H1 (cell line): ENCODE results near the gene TJP2. TPM values are rescaled to one million over a fixed set of nuclear protein-coding genes. Genes with fewer than 3 reads are reported as not detected.

Experiments used
- CTCF ChIA-PET: fragments of 300-600 bp; sonication (Branson Sonifier 250); formaldehyde crosslinking; loops from one replicate; lab custom pipeline; 2021; ENCODE audit not compliant: partially characterized antibody; lab: Charles Lee
- POLR2A ChIA-PET: fragments of 300-600 bp; sonication (Branson Sonifier 250); formaldehyde crosslinking; loops from one replicate; lab custom pipeline; 2021; ENCODE audit warnings: inconsistent platforms; ENCODE audit not compliant: partially characterized antibody; lab: Charles Lee
- DNase-seq, 2 experiments: peaks; one replicate each; pipeline versions ENCODE4 v3.0.0 to v3.0.0-alpha.2; 2010 to 2022; ENCODE audit warnings: low spot score in 2 of 2, low read depth in 1 of 2, mixed read lengths in 1 of 2
- FAIRE-seq: peaks from 2 replicates; lab custom pipeline; 2011; peaks lifted over from hg19 to GRCh38; lab: Jason Lieb, UNC
- H2AFZ ChIP-seq: 2 replicates; pipeline ENCODE4 v1.8.1; 2012; ENCODE audit warnings: low read length, inconsistent platforms
- H2AK5ac ChIP-seq: 2 replicates; pipeline ENCODE4 v1.6.1; 2013; ENCODE audit warnings: low read depth, low read length
- H2BK120ac ChIP-seq: replicated peaks from 2 replicates; pipeline ENCODE3; 2013; ENCODE audit warnings: low read depth, low read length, inconsistent platforms
- H2BK12ac ChIP-seq: 2 replicates; pipeline ENCODE4 v1.6.1; 2013; ENCODE audit warnings: low read depth, low read length
- H2BK15ac ChIP-seq: 2 replicates; pipeline ENCODE4 v1.6.1; 2013; ENCODE audit warnings: low read length
- H2BK20ac ChIP-seq: 2 replicates; pipeline ENCODE4 v1.6.1; 2013; ENCODE audit warnings: low read length
- H2BK5ac ChIP-seq: 2 replicates; pipeline ENCODE4 v1.6.1; 2013; ENCODE audit warnings: low read depth, low read length
- H3K14ac ChIP-seq: 2 replicates; pipeline ENCODE4 v1.6.1; 2013; ENCODE audit warnings: inconsistent platforms; ENCODE audit not compliant: insufficient read length
- H3K18ac ChIP-seq: 2 replicates; pipeline ENCODE4 v1.6.1; 2013; ENCODE audit warnings: low read length; ENCODE audit errors: extremely low read depth
- H3K23ac ChIP-seq: 2 replicates; pipeline ENCODE4 v1.6.1; 2013; ENCODE audit warnings: inconsistent platforms; ENCODE audit not compliant: insufficient read length
- H3K23me2 ChIP-seq: 2 replicates; pipeline ENCODE4 v1.6.1; 2013; ENCODE audit warnings: low read depth, low read length
- H3K27ac ChIP-seq: 2 replicates; pipeline ENCODE4 v1.6.1; 2011; ENCODE audit warnings: low read depth, low read length, inconsistent platforms
- H3K27me3 ChIP-seq, 4 experiments: replicated peaks in 1 of 4; 1 replicate in 1 of 4; 2 replicates in 3 of 4; pipeline versions ENCODE4 v1.6.1 to v1.8.1; 2011 to 2013; ENCODE audit warnings: low read length in 3 of 4, mild to moderate bottlenecking in 3 of 4, inconsistent platforms in 2 of 4, mixed read lengths in 2 of 4, moderate library complexity in 1 of 4; ENCODE audit not compliant: control insufficient read depth in 3 of 4, insufficient read depth in 3 of 4; ENCODE audit errors: extremely low read depth in 1 of 4
- H3K36me3 ChIP-seq, 4 experiments: 2 replicates each; pipeline versions ENCODE4 v1.6.1 to v1.8.1; 2011 to 2013; ENCODE audit warnings: mild to moderate bottlenecking in 4 of 4, low read length in 3 of 4, moderate library complexity in 2 of 4, control low read depth in 1 of 4, inconsistent platforms in 1 of 4; ENCODE audit not compliant: insufficient read depth in 4 of 4, control insufficient read depth in 2 of 4
- H3K4ac ChIP-seq: replicated peaks from 2 replicates; pipeline ENCODE3; 2013; ENCODE audit warnings: low read length, low read depth, mixed read lengths, inconsistent platforms; ENCODE audit not compliant: insufficient read length
- H3K4me1 ChIP-seq, 4 experiments: replicated peaks in 1 of 4; 1 replicate in 1 of 4; 2 replicates in 3 of 4; pipeline versions ENCODE4 v1.6.1 to v1.8.1; 2011 to 2013; ENCODE audit warnings: low read length in 3 of 4, inconsistent platforms in 2 of 4, mixed read lengths in 1 of 4; ENCODE audit not compliant: insufficient read depth in 4 of 4, control insufficient read depth in 3 of 4
- H3K4me2 ChIP-seq, 2 experiments: 2 replicates each; pipeline versions ENCODE4 v1.6.1 to v1.8.1; 2011 to 2013; ENCODE audit warnings: low read depth in 2 of 2, low read length in 2 of 2, control low read depth in 1 of 2, inconsistent platforms in 1 of 2, mild to moderate bottlenecking in 1 of 2; ENCODE audit not compliant: insufficient read depth in 1 of 2
- H3K4me3 ChIP-seq, 4 experiments: fragments of 200-600, 300-600 bp in 1 of 4; sonication (generic), shearing (Covaris generic), sonication (Bioruptor Twin) in 1 of 4; 2 replicates each; pipeline versions ENCODE4 v1.5.1 to v1.8.1; 2011 to 2016; ENCODE audit warnings: low read length in 4 of 4, low read depth in 3 of 4, control low read depth in 2 of 4, inconsistent platforms in 2 of 4, mild to moderate bottlenecking in 2 of 4, mixed read lengths in 1 of 4, moderate library complexity in 1 of 4; ENCODE audit not compliant: insufficient read depth in 2 of 4; ENCODE audit errors: extremely low read depth in 1 of 4
- H3K56ac ChIP-seq: replicated peaks from 2 replicates; pipeline ENCODE3; 2013; ENCODE audit warnings: low read depth, mild to moderate bottlenecking, mixed read lengths, low read length, inconsistent platforms; ENCODE audit not compliant: insufficient read length
- H3K79me1 ChIP-seq: 2 replicates; pipeline ENCODE4 v1.6.1; 2013; ENCODE audit warnings: low read depth, low read length, control low read depth
- H3K79me2 ChIP-seq, 2 experiments: 2 replicates each; pipeline versions ENCODE4 v1.6.1 to v1.8.1; 2012 to 2013; ENCODE audit warnings: low read length in 2 of 2, mild to moderate bottlenecking in 2 of 2, inconsistent platforms in 1 of 2; ENCODE audit not compliant: insufficient read depth in 2 of 2, control insufficient read depth in 1 of 2
- H3K9ac ChIP-seq, 4 experiments: replicated peaks in 1 of 4; 1 replicate in 1 of 4; 2 replicates in 3 of 4; pipeline versions ENCODE4 v1.6.1 to v1.8.1; 2011 to 2013; ENCODE audit warnings: low read depth in 3 of 4, low read length in 3 of 4, control low read depth in 2 of 4, mild to moderate bottlenecking in 2 of 4, moderate library complexity in 2 of 4, inconsistent platforms in 1 of 4; ENCODE audit errors: extremely low read depth in 1 of 4
- H3K9me3 ChIP-seq, 2 experiments: 2 replicates each; pipeline versions ENCODE4 v1.6.1 to v1.8.1; 2012 to 2013; ENCODE audit warnings: mild to moderate bottlenecking in 2 of 2, moderate library complexity in 2 of 2, control low read depth in 1 of 2, inconsistent platforms in 1 of 2, low read depth in 1 of 2, low read length in 1 of 2, mixed read lengths in 1 of 2; ENCODE audit not compliant: insufficient read depth in 2 of 2
- H4K20me1 ChIP-seq, 2 experiments: replicated peaks in 1 of 2; 2 replicates each; pipeline versions ENCODE3 to v1.8.1; 2011 to 2013; ENCODE audit warnings: inconsistent platforms in 2 of 2, low read length in 2 of 2, mild to moderate bottlenecking in 1 of 2; ENCODE audit not compliant: insufficient read depth in 2 of 2, control insufficient read depth in 1 of 2
- H4K5ac ChIP-seq: 2 replicates; pipeline ENCODE4 v1.6.1; 2013; ENCODE audit warnings: low read length, low read depth, mixed read lengths, inconsistent platforms; ENCODE audit not compliant: insufficient read length
- H4K8ac ChIP-seq: 2 replicates; pipeline ENCODE4 v1.8.0; 2013; ENCODE audit warnings: mild to moderate bottlenecking, moderate library complexity, low read length, inconsistent platforms; ENCODE audit not compliant: insufficient read depth; ENCODE audit errors: extremely low read depth
- H4K91ac ChIP-seq: replicated peaks from 2 replicates; pipeline ENCODE3; 2013; ENCODE audit warnings: low read length, mixed read lengths, inconsistent platforms; ENCODE audit not compliant: insufficient read length
- ATF3 ChIP-seq: IDR thresholded peaks from 2 replicates; pipeline ENCODE4 v1.6.1; 2011; ENCODE audit warnings: low read depth, mild to moderate bottlenecking, low read length; ENCODE audit not compliant: insufficient read depth
- BCL11A ChIP-seq, 2 experiments: IDR thresholded peaks; one replicate each; pipeline ENCODE4 v1.6.1; 2011; ENCODE audit warnings: low read depth in 2 of 2, low read length in 2 of 2, mild to moderate bottlenecking in 2 of 2
- KDM4A ChIP-seq: IDR thresholded peaks from one replicate; pipeline ENCODE4 v1.7.1; 2012; ENCODE audit warnings: low read depth, mild to moderate bottlenecking, moderate library complexity, low read length, inconsistent platforms; ENCODE audit not compliant: severe bottlenecking
- MAFK ChIP-seq: IDR thresholded peaks from 2 replicates; pipeline ENCODE4 v1.6.1; 2012; ENCODE audit warnings: low read depth, mild to moderate bottlenecking, improper control_type of control experiment, low read length
- MAX ChIP-seq: IDR thresholded peaks from 2 replicates; pipeline ENCODE4 v1.6.1; 2012; ENCODE audit warnings: inconsistent platforms
- SAP30 ChIP-seq: fragments of 300-600 bp; sonication (generic); IDR thresholded peaks from 2 replicates; pipeline ENCODE4 v1.7.1; 2012; ENCODE audit warnings: low read length, moderate library complexity, mild to moderate bottlenecking, inconsistent platforms; ENCODE audit not compliant: insufficient read depth, insufficient replicate concordance
- SP4 ChIP-seq: IDR thresholded peaks from 2 replicates; pipeline ENCODE4 v1.6.1; 2012; ENCODE audit warnings: low read length, inconsistent platforms
- TCF12 ChIP-seq: IDR thresholded peaks from 2 replicates; pipeline ENCODE4 v1.6.1; 2011; ENCODE audit warnings: low read depth, mild to moderate bottlenecking, low read length
- YY1 ChIP-seq: IDR thresholded peaks from 2 replicates; pipeline ENCODE4 v1.6.1; 2011; ENCODE audit warnings: low read depth, mild to moderate bottlenecking, low read length
- WGBS, 2 experiments: shearing (Covaris generic) in 1 of 2; methylation state at CpG; one replicate each; pipeline versions ENCODE4 v1.1.6 to v1.1.7; 2013 to 2015; ENCODE audit warnings: low lambda C conversion rate in 2 of 2, mixed read lengths in 2 of 2, inconsistent platforms in 1 of 2, low coverage in 1 of 2, missing lambda C conversion rate in 1 of 2; ENCODE audit not compliant: insufficient replicate concordance in 2 of 2, insufficient coverage in 1 of 2, insufficient read length in 1 of 2; ENCODE audit errors: extremely low coverage in 1 of 2, missing lambda C conversion rate in 1 of 2; 5-methylcytosine and 5-hydroxymethylcytosine counted together
- polyA plus RNA-seq, 7 experiments: library from polyadenylated mRNA; depleted of rRNA in 3 of 7; stranded (reverse) in 5 of 7; unstranded in 2 of 7; fragments of >200 nt in 5 of 7; fragments of 200-250 nt in 2 of 7; gene quantifications; 1 replicate in 5 of 7; 2 replicates in 1 of 7; 4 replicates in 1 of 7; pipeline versions ENCODE4 v1.2.1 to v1.2.3, GENCODE V29; 2011 to 2013; ENCODE audit warnings: missing spikeins in 2 of 7, mixed read lengths in 2 of 7
- total RNA-seq: library from RNA; stranded (reverse); fragmentation: NEBNext Ultra II Directional; extraction: Animal tissue kit (Norgen Biotek cat#: 25700); gene quantifications from 2 replicates; pipeline ENCODE4 v1.2.1, GENCODE V29; 2021

TJP2 gene
- total and polyA plus RNA-seq, 2 of the 8 experiments (the other 6 are each of a cell fraction or from before 2014, with no cell fraction given): 54.9 to 137 TPM

- Histone ChIP-seq H4K5ac (no peak overlapping the region), H2AFZ (no peak overlapping the region), H3K4ac (no peak overlapping the region), H3K4me1 (no peaks in the 10 kb centered on the region), H2AK5ac (no peak overlapping the region), H3K27ac (no peak overlapping the region), H3K4me3 (no peak overlapping the region), H2BK20ac (no peak overlapping the region), H3K18ac (no peak overlapping the region), H3K79me1 (no peaks in the 10 kb centered on the region), H3K14ac (no peak overlapping the region), H2BK120ac (no peak overlapping the region), H3K36me3 (peaks cover 22 to 53% (median 45%) of the 10 kb centered on the region in 4 experiments), H3K23ac (no peak overlapping the region), H2BK5ac (no peak overlapping the region), H3K4me2 (no peak overlapping the region), H2BK12ac (no peak overlapping the region), H4K20me1 (no peaks in the 10 kb centered on the region), H3K23me2 (no peaks in the 10 kb centered on the region), H2BK15ac (no peak overlapping the region), H3K27me3 (no peaks in the 10 kb centered on the region), H4K91ac (no peak overlapping the region), H3K56ac (no peak overlapping the region), H3K9ac (no peak overlapping the region), H3K79me2 (no peaks in the 10 kb centered on the region), H4K8ac (no peak overlapping the region), H3K9me3 (no peaks in the 10 kb centered on the region)
- DNase-seq (no peak), FAIRE-seq (no peak)
- TF ChIP-seq SAP30: no peak
- TF ChIP-seq TCF12: no peak
- no peak for TF ChIP-seq KDM4A
- no peak for TF ChIP-seq SP4
- TF ChIP-seq MAX: no peak
- TF ChIP-seq MAFK: no peak
- TF ChIP-seq YY1: no peak
- no peak for TF ChIP-seq BCL11A (IDR thresholded peaks at IDR 0.05; ENCODE audit: low read depth in 2 of 2, low read length in 2 of 2)
- no peak for TF ChIP-seq ATF3
- WGBS, 2 experiments: 89 to 100% methylated on average over 1 to 5 of the region's 5 CpGs
- POLR2A ChIA-PET: no interaction called here
- CTCF ChIA-PET: interaction anchor here (0.7 kb wide), 1 partner anchor 94 kb away, joined by 3 read pairs; no protein-coding TSS in a partner anchor
Measured at GRCh38 chr9:69252436-69252835, 78.4 kb downstream of the TJP2 start.
